ENCODE data around the gene PPP2R3A. TPM values are rescaled to one million over a fixed set of nuclear protein-coding genes. Genes with fewer than 3 reads are reported as not detected.

PPP2R3A gene
- total RNA-seq, 4 donors from 2014 or later: 34.7 to 73.4 (median 38.8) TPM

- Histone ChIP-seq H3K36me3 (peaks cover 0 to 4% (median 0%) of the 10 kb centered on the region in 4 donors), H3K27ac (no peak overlapping the region), H3K9me3 (no peaks in the 10 kb centered on the region), H3K4me3 (no peak overlapping the region), H3K4me1 (peaks cover 3 to 27% (median 14%) of the 10 kb centered on the region in 4 donors), H3K27me3 (no peaks in the 10 kb centered on the region)
- WGBS, 2 donors (ENCODE audit: low coverage in 1 of 2): 90 to 100% methylated on average over 2 to 6 of the region's 6 CpGs
- TF ChIP-seq EP300 (IDR thresholded peaks at IDR 0.05; ENCODE audit: low read depth): no peak
- TF ChIP-seq POLR2A (IDR thresholded peaks at IDR 0.05): no peak
- no peak for TF ChIP-seq POLR2AphosphoS5 (IDR thresholded peaks at IDR 0.05)
- TF ChIP-seq CTCF (IDR thresholded peaks at IDR 0.05): no peak
- in situ Hi-C loops (cut with MboI; ENCODE audit: low pct_ligation_motif_present in 1 of 4, low pct_unique_long_range_greater_than_20kb in 1 of 4, low sequenced_read_pairs in 3 of 4): no loop called here
- intact Hi-C loops (cut with DNase I; ENCODE audit: low total_unique reads): no loop called here
- no peak for DNase-seq
These were observed 181.6 kb downstream of the PPP2R3A start for GRCh38 chr3:136146981-136147729.

GRCh38 chr3:136149667-136150066, 184.1 kb downstream of the PPP2R3A start:
- no peak overlapping the region for H3K4me3 ChIP-seq
- 44 to 45% methylated on average over 3 of the region's 3 CpGs for WGBS, 2 donors (ENCODE audit: low coverage in 1 of 2)
- TF ChIP-seq CTCF (IDR thresholded peaks at IDR 0.05) (no peak), POLR2AphosphoS5 (IDR thresholded peaks at IDR 0.05) (peak in 1 of 3 donors; percentile 5)
- no peaks in the 10 kb centered on the region for H3K27me3 ChIP-seq
- H3K27ac ChIP-seq: no peak overlapping the region
- no peak for DNase-seq
- H3K9me3 ChIP-seq: no peaks in the 10 kb centered on the region
- in situ Hi-C loops (cut with MboI; ENCODE audit: low pct_ligation_motif_present in 1 of 4, low pct_unique_long_range_greater_than_20kb in 1 of 4, low sequenced_read_pairs in 3 of 4) (no loop called here), intact Hi-C loops (cut with DNase I; ENCODE audit: low total_unique reads) (no loop called here)
- peaks cover 0 to 5% (median 0%) of the 10 kb centered on the region in 4 donors for H3K36me3 ChIP-seq
- H3K4me1 ChIP-seq: peaks cover 0 to 27% (median 14%) of the 10 kb centered on the region in 4 donors

- TF ChIP-seq POLR2AphosphoS5 (IDR thresholded peaks at IDR 0.05) (no peak), EP300 (IDR thresholded peaks at IDR 0.05; ENCODE audit: low read depth) (no peak), CTCF (IDR thresholded peaks at IDR 0.05) (no peak)
- 80 to 83% methylated on average over 1 to 10 of the region's 10 CpGs for WGBS, 2 donors (ENCODE audit: low coverage in 1 of 2)
- intact Hi-C loops (cut with DNase I; ENCODE audit: low total_unique reads) (no loop called here), in situ Hi-C loops (cut with MboI; ENCODE audit: low pct_ligation_motif_present in 1 of 4, low pct_unique_long_range_greater_than_20kb in 1 of 4, low sequenced_read_pairs in 3 of 4) (no loop called here)
- H3K27ac ChIP-seq: no peak overlapping the region
- H3K27me3 ChIP-seq: no peaks in the 10 kb centered on the region
- H3K9me3 ChIP-seq: no peaks in the 10 kb centered on the region
- DNase-seq: no peak
- H3K36me3 ChIP-seq: peaks cover 0 to 5% (median 0%) of the 10 kb centered on the region in 4 donors
- H3K4me3 ChIP-seq: no peak overlapping the region
- H3K4me1 ChIP-seq: peaks cover 0 to 38% (median 14%) of the 10 kb centered on the region in 4 donors
These were observed 185.7 kb downstream of the PPP2R3A start for GRCh38 chr3:136151219-136151618.

- WGBS, 2 donors (ENCODE audit: low coverage in 1 of 2): 73 to 79% methylated on average over 2 to 4 of the region's 4 CpGs
- H3K9me3 ChIP-seq: no peaks in the 10 kb centered on the region
- no peak overlapping the region for H3K27ac ChIP-seq
- peaks cover 0 to 43% (median 14%) of the 10 kb centered on the region in 4 donors for H3K4me1 ChIP-seq
- in situ Hi-C loops (cut with MboI; ENCODE audit: low pct_ligation_motif_present in 1 of 4, low pct_unique_long_range_greater_than_20kb in 1 of 4, low sequenced_read_pairs in 3 of 4) (no loop called here), intact Hi-C loops (cut with DNase I; ENCODE audit: low total_unique reads) (no loop called here)
- no peak for DNase-seq
- no peaks in the 10 kb centered on the region for H3K27me3 ChIP-seq
- no peak for TF ChIP-seq POLR2AphosphoS5 (IDR thresholded peaks at IDR 0.05)
- no peak for TF ChIP-seq POLR2A (IDR thresholded peaks at IDR 0.05)
- no peak for TF ChIP-seq CTCF (IDR thresholded peaks at IDR 0.05)
- no peak for TF ChIP-seq EP300 (IDR thresholded peaks at IDR 0.05; ENCODE audit: low read depth)
- no peak overlapping the region for H3K4me3 ChIP-seq
- peaks cover 0 to 5% (median 0%) of the 10 kb centered on the region in 4 donors for H3K36me3 ChIP-seq
These were observed 186.8 kb downstream of the PPP2R3A start for GRCh38 chr3:136152176-136152843.

Data from transverse colon (tissue), 4 donors.